HepG2 (cell line): Measurements from ENCODE around the gene PDP2. TPM values are rescaled to one million over a fixed set of nuclear protein-coding genes. Genes with fewer than 3 reads are reported as not detected.

ENCODE experiments used
- BORCS8-MEF2B ChIP-seq: sonication (generic); formaldehyde crosslinking; IDR thresholded peaks from 2 replicates; pipeline ENCODE4 v1.8.0; 2022; ENCODE audit warnings: mild to moderate bottlenecking, missing genetic modification reagents
- CENPBD1 ChIP-seq: sonication (generic); formaldehyde crosslinking; IDR thresholded peaks from 2 replicates; pipeline ENCODE4 v1.8.0; 2022; ENCODE audit warnings: missing genetic modification reagents, low read depth, mild to moderate bottlenecking, borderline replicate concordance
- CREBL2 ChIP-seq: sonication (generic); formaldehyde crosslinking; IDR thresholded peaks from 2 replicates; pipeline ENCODE4 v1.8.1; 2023; ENCODE audit warnings: missing genetic modification reagents, mild to moderate bottlenecking, borderline replicate concordance
- FLYWCH1 ChIP-seq: sonication (generic); formaldehyde crosslinking; IDR thresholded peaks from 2 replicates; pipeline ENCODE4 v1.8.1; 2023; ENCODE audit warnings: mild to moderate bottlenecking, missing genetic modification reagents
- FOXJ3 ChIP-seq: sonication (generic); formaldehyde crosslinking; IDR thresholded peaks from 2 replicates; pipeline ENCODE4 v1.4.0; 2020; ENCODE audit warnings: missing genetic modification reagents, mild to moderate bottlenecking, borderline replicate concordance
- HDAC1 ChIP-seq: sonication (generic); formaldehyde crosslinking; IDR thresholded peaks from 2 replicates; pipeline ENCODE4 v1.5.1; 2020; ENCODE audit warnings: mild to moderate bottlenecking, missing genetic modification reagents
- HNF4G ChIP-seq, 2 experiments: sonication (generic) in 1 of 2; formaldehyde crosslinking in 1 of 2; IDR thresholded peaks; 2 replicates each; pipeline versions ENCODE4 v1.4.0 to v1.6.1; 2011 to 2020; ENCODE audit warnings: borderline replicate concordance in 2 of 2, low read depth in 2 of 2, mild to moderate bottlenecking in 2 of 2, low read length in 1 of 2, missing genetic modification reagents in 1 of 2, moderate library complexity in 1 of 2
- MIER3 ChIP-seq: IDR thresholded peaks from 2 replicates; pipeline ENCODE4 v1.6.1; 2016; ENCODE audit warnings: missing compliant biosample characterization, borderline replicate concordance
- NR2F6 ChIP-seq, 2 experiments: IDR thresholded peaks; 2 replicates each; pipeline ENCODE4 v1.6.1; 2016; ENCODE audit warnings: antibody characterized with exemption in 1 of 2, mild to moderate bottlenecking in 1 of 2
- POGZ ChIP-seq: sonication (generic); formaldehyde crosslinking; IDR thresholded peaks from 2 replicates; pipeline ENCODE4 v1.4.0; 2020; ENCODE audit warnings: mild to moderate bottlenecking, missing genetic modification reagents
- SAFB2 ChIP-seq: sonication (generic); formaldehyde crosslinking; IDR thresholded peaks from 2 replicates; pipeline ENCODE4 v1.5.1; 2020; ENCODE audit warnings: missing genetic modification reagents, low read depth, mild to moderate bottlenecking, borderline replicate concordance
- SETDB1 ChIP-seq: sonication (generic); formaldehyde crosslinking; IDR thresholded peaks from 2 replicates; pipeline ENCODE4 v1.5.1; 2020; ENCODE audit warnings: missing genetic modification reagents, mild to moderate bottlenecking, borderline replicate concordance
- SKI ChIP-seq: fragments of 450-650 bp; IDR thresholded peaks from one replicate; pipeline ENCODE4 v1.6.1; 2018; ENCODE audit warnings: mild to moderate bottlenecking; ENCODE audit not compliant: partially characterized antibody
- SMARCE1 ChIP-seq: fragments of 450-650 bp; IDR thresholded peaks from 2 replicates; pipeline ENCODE4 v1.6.1; 2017; ENCODE audit warnings: borderline replicate concordance
- SRY ChIP-seq: sonication (generic); formaldehyde crosslinking; IDR thresholded peaks from 2 replicates; pipeline ENCODE4 v1.8.0; 2022; ENCODE audit warnings: mild to moderate bottlenecking, missing genetic modification reagents
- STAG1 ChIP-seq: sonication (generic); formaldehyde crosslinking; IDR thresholded peaks from 2 replicates; pipeline ENCODE4 v1.4.0; 2020; ENCODE audit warnings: missing genetic modification reagents
- ZBTB20 ChIP-seq: sonication (generic); formaldehyde crosslinking; IDR thresholded peaks from 2 replicates; pipeline ENCODE4 v1.8.1; 2023; ENCODE audit warnings: missing genetic modification reagents, low read depth, mild to moderate bottlenecking, borderline replicate concordance
- ZIK1 ChIP-seq: sonication (generic); formaldehyde crosslinking; IDR thresholded peaks from 2 replicates; pipeline ENCODE4 v1.5.0; 2020; ENCODE audit warnings: mild to moderate bottlenecking, low read depth, missing genetic modification reagents, borderline replicate concordance
- ZNF121 ChIP-seq: sonication (generic); formaldehyde crosslinking; IDR thresholded peaks from 2 replicates; pipeline ENCODE4 v1.5.0; 2020; ENCODE audit warnings: mild to moderate bottlenecking, missing genetic modification reagents
- ZNF138 ChIP-seq: sonication (generic); formaldehyde crosslinking; IDR thresholded peaks from 2 replicates; pipeline ENCODE4 v1.5.0; 2020; ENCODE audit warnings: mild to moderate bottlenecking, low read depth, missing genetic modification reagents
- ZNF777 ChIP-seq: sonication (generic); formaldehyde crosslinking; IDR thresholded peaks from 2 replicates; pipeline ENCODE4 v1.4.0; 2020; ENCODE audit warnings: missing genetic modification reagents
- ZNF891 ChIP-seq: sonication (generic); formaldehyde crosslinking; IDR thresholded peaks from 2 replicates; pipeline ENCODE4 v1.5.0; 2020; ENCODE audit warnings: mild to moderate bottlenecking, missing genetic modification reagents
- ZXDC ChIP-seq: sonication (generic); formaldehyde crosslinking; IDR thresholded peaks from 2 replicates; pipeline ENCODE4 v1.5.0; 2020; ENCODE audit warnings: mild to moderate bottlenecking, missing genetic modification reagents
- polyA plus RNA-seq, 8 experiments: library from polyadenylated mRNA; depleted of rRNA in 3 of 8; stranded (reverse) in 7 of 8; unstranded in 1 of 8; fragments of >200 nt; fragmentation: Illumina TruSeq in 4 of 8; extraction: Trizol in 4 of 8; gene quantifications; 2 replicates each; pipeline versions ENCODE4 v1.2.1 to v1.2.3, GENCODE V29; 2011 to 2016; ENCODE audit warnings: low read depth in 4 of 8, missing spikeins in 1 of 8, mixed read lengths in 1 of 8; ENCODE audit not compliant: insufficient read depth in 1 of 8
- total RNA-seq, 5 experiments: library from RNA; depleted of rRNA; stranded (reverse); fragments of >200 nt; fragmentation: Illumina TruSeq; extraction: Trizol; gene quantifications; 2 replicates each; pipeline ENCODE4 v1.2.3, GENCODE V29; 2016; ENCODE audit warnings: low read depth in 1 of 5

The PDP2 gene
- total and polyA plus RNA-seq, 2 of the 13 experiments (the other 11 are each of a cell fraction or from before 2014, with no cell fraction given) = 12.8 to 15.8 TPM

- TF ChIP-seq BORCS8-MEF2B (CRISPR knock-in tag) (peak; percentile 51; the same call in 1 of the 2 replicates), ZNF138 (CRISPR knock-in tag) (no peak), CENPBD1 (CRISPR knock-in tag) (peak; percentile 7; the same call in 1 of the 2 replicates), STAG1 (CRISPR knock-in tag) (no peak; the same call in 1 of the 2 replicates), SAFB2 (CRISPR knock-in tag) (peak; percentile 23; the same call in 1 of the 2 replicates), NR2F6 (IDR thresholded peaks at IDR 0.05) (peak; percentile 86), NR2F6 (CRISPR knock-in tag; IDR thresholded peaks at IDR 0.05) (peak; percentile 95), HDAC1 (peak; percentile 79), ZXDC (no peak), ZNF121 (CRISPR knock-in tag) (no peak), FOXJ3 (CRISPR knock-in tag) (peak; percentile 92; the same call in 1 of the 2 replicates), SETDB1 (CRISPR knock-in tag) (no peak), MIER3 (CRISPR knock-in tag) (peak; percentile 84; the same call in 1 of the 2 replicates), CREBL2 (CRISPR knock-in tag) (no peak), SRY (CRISPR knock-in tag) (peak; percentile 26; the same call in 1 of the 2 replicates), ZNF777 (CRISPR knock-in tag) (peak; percentile 69), ZIK1 (CRISPR knock-in tag) (0 out of 2 replicates have a peak, but pooled peaks have one; percentile 54), ZBTB20 (CRISPR knock-in tag) (0 out of 2 replicates have a peak, but pooled peaks have one; percentile 18), SKI (no peak), SMARCE1 (no peak), POGZ (peak; percentile 64), FLYWCH1 (CRISPR knock-in tag) (no peak), HNF4G (IDR thresholded peaks at IDR 0.05; ENCODE audit: borderline replicate concordance, low read depth, low read length) (0 out of 2 replicates have a peak, but pooled peaks have one; percentile 3), HNF4G (CRISPR knock-in tag; IDR thresholded peaks at IDR 0.05; ENCODE audit: borderline replicate concordance, low read depth) (0 out of 2 replicates have a peak, but pooled peaks have one; percentile 31), ZNF891 (CRISPR knock-in tag) (no peak; the same call in 1 of the 2 replicates)
- TF ChIP-seq, all 625 proteins: peak for 229
Observed at GRCh38 chr16:66905633-66906539, 25.6 kb downstream of the PDP2 start (continued).
